Activated CD4-positive, alpha-beta T cell treated with anti-CD3 and anti-CD28 coated beads, Interleukin-2, amount 10 ng/mL, durations not matched to agents 24 days and 14 days (primary cell): ENCODE results near the gene PRRT2. TPM values are rescaled to one million over a fixed set of nuclear protein-coding genes. Genes with fewer than 3 reads are reported as not detected.

Source experiments
- DNase-seq: peaks from one replicate; pipeline ENCODE4 v3.0.0; 2022
- H3K27ac Mint-ChIP-seq: one replicate; pipeline ENCODE4 v1.8.0; 2022; ENCODE audit warnings: mild to moderate bottlenecking, mixed read lengths
- H3K27me3 Mint-ChIP-seq: one replicate; pipeline ENCODE4 v1.8.0; 2022; ENCODE audit warnings: mixed read lengths
- H3K36me3 Mint-ChIP-seq: one replicate; pipeline ENCODE4 v1.8.0; 2022; ENCODE audit warnings: low read depth, mild to moderate bottlenecking, mixed read lengths
- H3K4me1 Mint-ChIP-seq: one replicate; pipeline ENCODE4 v1.8.0; 2021; ENCODE audit warnings: mixed read lengths
- H3K4me3 Mint-ChIP-seq: one replicate; pipeline ENCODE4 v1.8.0; 2022; ENCODE audit warnings: mild to moderate bottlenecking, moderate library complexity, mixed read lengths
- H3K9me3 Mint-ChIP-seq: one replicate; pipeline ENCODE4 v1.8.0; 2021; ENCODE audit warnings: mixed read lengths
- intact Hi-C: fragments of 100-400 bp; cut with micrococcal nuclease; formaldehyde crosslinking; loops from one replicate; pipeline ENCODE4 v1.15.1; 2023
- total RNA-seq: library from RNA; stranded (reverse); gene quantifications from 2 replicates; pipeline ENCODE4 v1.2.3, GENCODE V29; 2022

The PRRT2 gene
- total RNA-seq, 1 donor from 2014 or later: 1.7 TPM

DNA sequence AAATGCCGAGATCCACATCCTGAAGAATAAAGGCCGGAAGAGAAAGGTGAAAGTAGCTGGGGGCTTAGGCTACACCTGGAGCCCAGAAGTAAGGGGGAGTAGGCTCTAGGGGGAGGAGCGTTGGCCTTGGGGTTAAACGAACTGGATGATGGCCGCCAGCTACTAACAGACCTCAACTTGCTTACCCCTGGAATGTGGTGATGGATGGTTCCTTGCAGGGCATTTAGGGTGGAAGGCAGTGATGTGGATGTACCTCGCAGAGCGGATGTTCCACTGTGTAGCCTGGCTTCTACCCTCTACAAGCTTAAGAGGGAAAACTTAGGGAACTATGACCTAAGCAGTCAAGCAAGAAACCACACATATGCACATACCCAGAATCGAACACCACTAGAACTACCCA is 8.0 kb upstream of the PRRT2 start:
- Mint-ChIP-seq H3K9me3 (no peaks in the 10 kb centered on the region), H3K27ac (peak overlapping the region; percentile 99), H3K4me3 (peak overlapping the region; percentile 96), H3K27me3 (no peaks in the 10 kb centered on the region), H3K36me3 (peaks cover 59% of the 10 kb centered on the region), H3K4me1 (peaks cover 31% of the 10 kb centered on the region)
- DNase-seq: no peak
- intact Hi-C loops: loop anchor here (10.0 kb wide), 1 partner anchor 121 kb away; the partner anchor contains the start of gene KCTD13

DNA sequence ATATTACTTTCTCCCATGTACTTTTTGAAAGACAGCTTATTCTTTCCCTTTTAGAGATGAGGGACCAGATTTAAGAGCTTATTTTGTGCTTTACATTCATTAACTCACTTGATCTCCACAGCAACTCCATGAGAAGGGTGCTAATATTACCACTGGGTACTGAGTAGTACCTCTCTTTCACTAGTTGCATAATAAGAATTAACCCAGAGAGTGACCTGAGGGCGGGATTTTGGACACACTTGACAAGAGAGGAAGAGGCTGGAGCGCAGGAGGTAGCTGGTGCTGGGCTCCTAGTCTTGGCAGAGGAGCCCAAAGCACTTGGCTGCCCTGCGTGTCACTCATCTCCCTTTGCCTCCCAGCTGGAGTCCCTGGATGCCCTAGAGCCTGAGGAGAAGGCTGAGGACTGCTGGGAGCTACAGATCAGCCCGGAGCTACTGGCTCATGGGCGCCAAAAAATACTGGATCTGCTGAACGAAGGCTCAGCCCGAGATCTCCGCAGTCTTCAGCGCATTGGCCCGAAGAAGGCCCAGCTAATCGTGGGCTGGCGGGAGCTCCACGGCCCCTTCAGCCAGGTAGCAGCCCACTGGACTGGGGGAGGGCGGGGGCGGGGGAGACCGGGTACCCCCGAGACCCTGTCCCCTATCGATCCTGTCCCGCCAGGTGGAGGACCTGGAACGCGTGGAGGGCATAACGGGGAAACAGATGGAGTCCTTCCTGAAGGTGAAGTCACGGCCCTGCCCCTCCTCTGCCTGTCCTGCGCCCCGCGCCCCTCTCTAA is 7.3 kb upstream of the PRRT2 start:
- intact Hi-C loops: loop anchor here (1.0 to 10.0 kb wide), 3 partner anchors 14 to 120 kb away; partner anchors contain the start of genes KCTD13 and KIF22
- Mint-ChIP-seq H3K4me1 (peaks cover 33% of the 10 kb centered on the region), H3K4me3 (peak overlapping the region; percentile 96), H3K9me3 (no peaks in the 10 kb centered on the region), H3K27me3 (no peaks in the 10 kb centered on the region), H3K36me3 (peaks cover 58% of the 10 kb centered on the region), H3K27ac (peak overlapping the region; percentile 99)
- peak; percentile 68 for DNase-seq

- Mint-ChIP-seq H3K27me3 (no peaks in the 10 kb centered on the region), H3K36me3 (peaks cover 63% of the 10 kb centered on the region), H3K9me3 (no peaks in the 10 kb centered on the region), H3K4me3 (peak overlapping the region; percentile 96), H3K27ac (peak overlapping the region; percentile 99), H3K4me1 (peaks cover 41% of the 10 kb centered on the region)
- intact Hi-C loops: loop anchor here (1.0 to 10.0 kb wide), 5 partner anchors 15 to 191 kb away; partner anchors contain the start of genes INO80E, KCTD13 and KIF22
- DNase-seq: peak; percentile 99
Measured at GRCh38 chr16:29805232-29806098, 6.5 kb upstream of the PRRT2 start.

DNA sequence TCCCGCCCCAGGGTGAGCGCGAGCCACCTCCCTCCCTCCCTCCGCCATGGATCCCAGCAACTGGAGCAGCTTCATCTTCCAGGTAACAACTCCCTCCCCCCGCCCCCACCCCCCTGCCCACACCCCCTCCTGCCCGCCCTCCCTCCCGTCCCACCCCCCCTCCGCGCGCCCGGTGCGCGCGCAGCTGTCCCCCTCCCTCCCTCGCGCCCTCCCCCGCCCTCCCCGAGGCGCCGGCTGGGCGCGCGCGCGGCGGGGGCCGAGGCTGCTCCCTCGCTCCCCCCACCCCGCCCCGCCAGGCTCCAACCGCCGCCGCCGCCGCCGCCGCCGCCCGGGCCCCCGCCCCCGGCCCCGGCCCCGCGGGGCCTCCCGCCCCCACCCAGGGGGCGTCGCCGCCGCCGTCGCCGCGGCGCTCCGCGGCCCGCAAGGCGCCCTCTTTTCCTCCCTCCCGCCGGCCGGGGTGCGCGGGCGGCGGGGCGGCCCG is 5.9 kb upstream of the PRRT2 start, which contains the start of gene MAZ:
MAZ (plus strand) TSS at position 431 of the 481 bp plus-strand sequence. CDS start 173 bp downstream, outside the sequence.
- H3K36me3 Mint-ChIP-seq: peaks cover 64% of the 10 kb centered on the region
- intact Hi-C loops: loop anchor here (2.0 to 10.0 kb wide), 4 partner anchors 43 to 191 kb away; partner anchors contain the start of genes INO80E and KCTD13
- no peaks in the 10 kb centered on the region for H3K9me3 Mint-ChIP-seq
- peak within 1 kb of the TSS; percentile 99 for H3K27ac Mint-ChIP-seq
- H3K4me3 Mint-ChIP-seq: peak within 1 kb of the TSS; percentile 96
- H3K27me3 Mint-ChIP-seq: no peaks in the 10 kb centered on the region
- peak; percentile 90 for DNase-seq
- peaks cover 48% of the 10 kb centered on the region for H3K4me1 Mint-ChIP-seq

GRCh38 chr16:29806641-29807425 is 5.2 kb upstream of the PRRT2 start:
- H3K4me1 Mint-ChIP-seq: peaks cover 53% of the 10 kb centered on the region
- intact Hi-C loops: loop anchor here (2.0 to 10.0 kb wide), 4 partner anchors 42 to 190 kb away; partner anchors contain the start of genes INO80E and KCTD13
- H3K27me3 Mint-ChIP-seq: no peaks in the 10 kb centered on the region
- H3K27ac Mint-ChIP-seq: peak overlapping the region; percentile 96
- H3K4me3 Mint-ChIP-seq: peak overlapping the region; percentile 89
- peak; percentile 86 for DNase-seq
- peaks cover 58% of the 10 kb centered on the region for H3K36me3 Mint-ChIP-seq
- no peaks in the 10 kb centered on the region for H3K9me3 Mint-ChIP-seq

GRCh38 chr16:29807426-29808218 is 4.4 kb upstream of the PRRT2 start:
- intact Hi-C loops: loop anchor here (1.0 to 10.0 kb wide), 6 partner anchors 9 to 189 kb away; partner anchors contain the start of genes CDIPT, INO80E, KCTD13 and PAGR1
- Mint-ChIP-seq H3K27ac (peak overlapping the region; percentile 96), H3K9me3 (no peaks in the 10 kb centered on the region), H3K4me3 (peak overlapping the region; percentile 89), H3K27me3 (no peaks in the 10 kb centered on the region), H3K36me3 (peaks cover 53% of the 10 kb centered on the region), H3K4me1 (peaks cover 58% of the 10 kb centered on the region)
- DNase-seq: peak; percentile 96

GRCh38 chr16:29808219-29808900 is 3.6 kb upstream of the PRRT2 start:
- peak overlapping the region; percentile 89 for H3K4me3 Mint-ChIP-seq
- H3K27ac Mint-ChIP-seq: peak overlapping the region; percentile 96
- peaks cover 2% of the 10 kb centered on the region for H3K27me3 Mint-ChIP-seq
- DNase-seq: peak; percentile 73
- intact Hi-C loops: loop anchor here (1.0 to 10.0 kb wide), 4 partner anchors 8 to 116 kb away; partner anchors contain the start of genes CDIPT, KCTD13 and PAGR1
- peaks cover 60% of the 10 kb centered on the region for H3K4me1 Mint-ChIP-seq
- H3K9me3 Mint-ChIP-seq: no peaks in the 10 kb centered on the region
- peaks cover 47% of the 10 kb centered on the region for H3K36me3 Mint-ChIP-seq

GRCh38 chr16:29809031-29809747 is 2.8 kb upstream of the PRRT2 start:
- H3K9me3 Mint-ChIP-seq: no peaks in the 10 kb centered on the region
- intact Hi-C loops: loop anchor here (5.0 to 10.0 kb wide), 2 partner anchors 107 to 116 kb away; partner anchors contain the start of gene KCTD13
- H3K27ac Mint-ChIP-seq: peak overlapping the region; percentile 96
- DNase-seq: no peak
- peaks cover 56% of the 10 kb centered on the region for H3K4me1 Mint-ChIP-seq
- peaks cover 4% of the 10 kb centered on the region for H3K27me3 Mint-ChIP-seq
- peak overlapping the region; percentile 89 for H3K4me3 Mint-ChIP-seq
- H3K36me3 Mint-ChIP-seq: peaks cover 43% of the 10 kb centered on the region

DNA sequence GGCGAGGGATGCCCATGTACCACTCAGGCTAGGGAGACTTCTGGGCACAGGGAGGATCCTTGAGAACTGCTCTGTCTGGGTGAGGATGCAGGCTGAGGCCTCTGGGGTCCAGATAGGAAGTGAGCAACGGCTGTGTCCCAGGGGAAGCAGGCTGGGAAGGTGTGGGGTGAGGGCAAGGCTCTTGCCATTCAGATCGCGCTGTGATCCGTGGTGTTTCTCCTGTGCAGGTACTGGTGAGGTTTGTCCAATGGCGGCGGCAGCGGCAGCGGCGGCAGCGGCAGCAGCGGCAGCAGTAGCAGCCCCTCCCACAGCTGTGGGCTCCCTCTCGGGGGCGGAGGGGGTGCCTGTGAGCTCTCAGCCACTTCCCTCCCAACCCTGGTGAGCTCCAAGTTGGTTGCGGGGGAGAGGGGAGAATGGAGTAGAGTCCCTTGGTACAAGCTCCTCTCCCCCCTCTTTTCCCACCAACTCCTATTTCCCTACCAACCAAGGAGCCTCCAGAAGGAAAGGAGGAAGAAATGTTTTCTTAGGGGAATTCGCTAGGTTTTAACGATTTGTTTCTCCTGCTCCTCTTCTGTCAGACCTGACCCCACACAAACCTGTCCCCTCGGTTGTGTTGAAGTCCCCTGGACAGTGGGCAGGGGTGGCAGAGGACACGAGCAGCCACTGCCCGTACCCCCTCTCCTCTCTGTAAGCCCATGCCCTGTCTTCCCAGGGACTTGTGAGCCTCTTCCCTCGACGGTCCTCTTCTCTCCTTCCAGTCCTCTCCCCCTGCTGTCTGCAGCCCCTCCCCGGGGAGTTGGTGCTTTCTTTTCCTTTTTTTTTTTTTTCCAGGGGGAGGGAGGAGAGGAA is 1.9 kb upstream of the PRRT2 start:
- Mint-ChIP-seq H3K27me3 (peaks cover 4% of the 10 kb centered on the region), H3K4me3 (peak overlapping the region; percentile 89), H3K4me1 (peaks cover 59% of the 10 kb centered on the region), H3K9me3 (no peaks in the 10 kb centered on the region), H3K36me3 (peaks cover 38% of the 10 kb centered on the region), H3K27ac (peak overlapping the region; percentile 86)
- peak; percentile 76 for DNase-seq
- intact Hi-C loops: loop anchor here (2.0 to 10.0 kb wide), 4 partner anchors 17 to 245 kb away; partner anchors contain the start of gene KCTD13

GRCh38 chr16:29810699-29811169 is 1.3 kb upstream of the PRRT2 start:
- no peak for DNase-seq
- peaks cover 4% of the 10 kb centered on the region for H3K27me3 Mint-ChIP-seq
- peak overlapping the region; percentile 86 for H3K27ac Mint-ChIP-seq
- intact Hi-C loops: loop anchor here (1.0 to 10.0 kb wide), 3 partner anchors 10 to 244 kb away; partner anchors contain the start of gene MVP
- peaks cover 35% of the 10 kb centered on the region for H3K36me3 Mint-ChIP-seq
- H3K4me3 Mint-ChIP-seq: peak overlapping the region; percentile 89
- peaks cover 60% of the 10 kb centered on the region for H3K4me1 Mint-ChIP-seq
- H3K9me3 Mint-ChIP-seq: no peaks in the 10 kb centered on the region
